PFSK-1 (cell line): Measurements from ENCODE around the gene ROPN1.

Source experiments
- FOXP2 ChIP-seq: optimal IDR thresholded peaks from 2 replicates; pipeline ENCODE3; 2011; ENCODE audit warnings: borderline replicate concordance, control low read depth, inconsistent platforms; ENCODE audit not compliant: insufficient read depth; ENCODE audit errors: extremely low read length, extremely low read depth
- POLR2AphosphoS5 ChIP-seq: IDR thresholded peaks from 2 replicates; pipeline ENCODE4 v1.6.1; 2012; ENCODE audit warnings: low read depth, mild to moderate bottlenecking, control low read depth, low read length, moderate library complexity
- SIN3A ChIP-seq: IDR thresholded peaks from 2 replicates; pipeline ENCODE4 v1.6.1; 2012; ENCODE audit warnings: mild to moderate bottlenecking, low read length, moderate library complexity, borderline replicate concordance; ENCODE audit not compliant: insufficient read depth
- TAF1 ChIP-seq: IDR thresholded peaks from 2 replicates; pipeline ENCODE4 v1.6.1; 2012; ENCODE audit warnings: low read length, control low read depth, borderline replicate concordance; ENCODE audit not compliant: insufficient read depth
- TF ChIP-seq, protein P1 (sequence below), 2 experiments: IDR thresholded peaks; 2 replicates each; pipeline versions ENCODE4 v1.6.1 to v1.8.0; 2011 to 2012; ENCODE audit warnings: low read depth in 2 of 2, low read length in 2 of 2, control low read depth in 1 of 2, inconsistent platforms in 1 of 2, mild to moderate bottlenecking in 1 of 2, moderate library complexity in 1 of 2; ENCODE audit not compliant: insufficient read depth in 1 of 2

The ROPN1 gene

DNA sequence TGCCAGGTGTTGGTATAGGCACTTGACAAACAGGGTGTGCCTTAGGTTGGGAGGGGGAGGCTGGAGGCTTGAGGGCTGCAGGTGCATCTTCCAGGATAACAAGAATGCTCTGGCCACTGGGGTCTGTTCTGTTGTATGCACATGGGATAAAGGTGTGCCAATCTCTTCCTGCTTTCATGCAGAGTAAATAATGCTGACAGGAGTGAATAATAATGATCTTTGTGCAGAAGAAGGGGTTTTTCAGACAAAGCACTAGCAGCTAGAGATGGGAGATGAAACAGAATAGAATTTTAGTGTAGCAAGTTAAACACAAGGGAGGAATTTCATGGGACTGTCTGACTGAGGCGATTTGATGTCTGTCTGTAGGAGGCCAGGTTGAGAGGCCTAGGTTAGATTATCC lies 1.9 kb upstream of the ROPN1 start:
- TF ChIP-seq POLR2AphosphoS5 (no peak), FOXP2 (no peak), SIN3A (no peak), TAF1 (no peak)
- TF ChIP-seq, protein P1, sequence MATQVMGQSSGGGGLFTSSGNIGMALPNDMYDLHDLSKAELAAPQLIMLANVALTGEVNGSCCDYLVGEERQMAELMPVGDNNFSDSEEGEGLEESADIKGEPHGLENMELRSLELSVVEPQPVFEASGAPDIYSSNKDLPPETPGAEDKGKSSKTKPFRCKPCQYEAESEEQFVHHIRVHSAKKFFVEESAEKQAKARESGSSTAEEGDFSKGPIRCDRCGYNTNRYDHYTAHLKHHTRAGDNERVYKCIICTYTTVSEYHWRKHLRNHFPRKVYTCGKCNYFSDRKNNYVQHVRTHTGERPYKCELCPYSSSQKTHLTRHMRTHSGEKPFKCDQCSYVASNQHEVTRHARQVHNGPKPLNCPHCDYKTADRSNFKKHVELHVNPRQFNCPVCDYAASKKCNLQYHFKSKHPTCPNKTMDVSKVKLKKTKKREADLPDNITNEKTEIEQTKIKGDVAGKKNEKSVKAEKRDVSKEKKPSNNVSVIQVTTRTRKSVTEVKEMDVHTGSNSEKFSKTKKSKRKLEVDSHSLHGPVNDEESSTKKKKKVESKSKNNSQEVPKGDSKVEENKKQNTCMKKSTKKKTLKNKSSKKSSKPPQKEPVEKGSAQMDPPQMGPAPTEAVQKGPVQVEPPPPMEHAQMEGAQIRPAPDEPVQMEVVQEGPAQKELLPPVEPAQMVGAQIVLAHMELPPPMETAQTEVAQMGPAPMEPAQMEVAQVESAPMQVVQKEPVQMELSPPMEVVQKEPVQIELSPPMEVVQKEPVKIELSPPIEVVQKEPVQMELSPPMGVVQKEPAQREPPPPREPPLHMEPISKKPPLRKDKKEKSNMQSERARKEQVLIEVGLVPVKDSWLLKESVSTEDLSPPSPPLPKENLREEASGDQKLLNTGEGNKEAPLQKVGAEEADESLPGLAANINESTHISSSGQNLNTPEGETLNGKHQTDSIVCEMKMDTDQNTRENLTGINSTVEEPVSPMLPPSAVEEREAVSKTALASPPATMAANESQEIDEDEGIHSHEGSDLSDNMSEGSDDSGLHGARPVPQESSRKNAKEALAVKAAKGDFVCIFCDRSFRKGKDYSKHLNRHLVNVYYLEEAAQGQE (IDR thresholded peaks at IDR 0.05; ENCODE audit: insufficient read depth in 1 of 2, low read depth in 2 of 2, low read length in 2 of 2), result no peak

DNA sequence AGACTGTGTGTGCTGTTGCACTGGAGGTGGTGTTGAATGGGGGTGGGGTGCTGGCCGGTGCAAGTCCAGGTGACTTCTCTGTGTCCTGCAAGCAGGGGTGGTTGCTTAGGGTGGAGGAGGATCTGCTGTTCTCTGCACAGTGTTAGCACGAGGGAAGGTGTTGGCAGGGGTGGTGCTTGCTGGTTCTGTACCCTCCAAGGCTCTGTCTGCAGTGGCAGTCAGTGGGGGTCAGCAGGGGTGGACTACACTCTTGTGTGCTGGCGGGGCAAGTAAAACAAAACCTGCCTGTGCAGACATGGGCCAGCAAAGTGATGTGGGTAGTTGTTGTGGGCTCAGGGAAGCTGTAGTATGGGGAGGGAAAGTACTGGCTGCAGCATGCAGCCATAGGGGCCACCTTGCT lies 5.5 kb downstream of the ROPN1 start:
- TF ChIP-seq, protein P1 (IDR thresholded peaks at IDR 0.05; ENCODE audit: insufficient read depth in 1 of 2, low read depth in 2 of 2, low read length in 2 of 2), result no peak

DNA sequence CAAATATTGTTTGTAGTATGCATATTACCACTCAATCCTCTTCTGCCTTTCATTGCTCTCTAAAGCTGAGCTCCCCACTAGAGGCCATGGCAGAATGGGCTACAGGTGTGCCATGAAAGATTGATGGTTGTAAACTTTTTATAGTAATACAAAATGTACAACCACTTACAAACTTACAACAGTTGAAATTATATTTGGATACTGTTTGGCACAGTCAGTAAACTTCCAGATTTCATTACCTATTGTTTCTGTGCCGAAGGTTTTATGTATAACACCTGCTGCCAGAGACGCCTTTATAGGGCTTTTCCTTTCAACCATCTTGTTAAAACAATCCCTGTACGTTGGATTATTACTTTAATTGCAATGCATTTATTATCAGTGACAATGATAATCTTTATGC lies 7.0 kb downstream of the ROPN1 start:
- TF ChIP-seq SIN3A, result no peak
- TF ChIP-seq POLR2AphosphoS5, result no peak
- TF ChIP-seq TAF1, result no peak
- TF ChIP-seq, protein P1 (IDR thresholded peaks at IDR 0.05; ENCODE audit: insufficient read depth in 1 of 2, low read depth in 2 of 2, low read length in 2 of 2), result no peak
- no peak for TF ChIP-seq FOXP2

DNA sequence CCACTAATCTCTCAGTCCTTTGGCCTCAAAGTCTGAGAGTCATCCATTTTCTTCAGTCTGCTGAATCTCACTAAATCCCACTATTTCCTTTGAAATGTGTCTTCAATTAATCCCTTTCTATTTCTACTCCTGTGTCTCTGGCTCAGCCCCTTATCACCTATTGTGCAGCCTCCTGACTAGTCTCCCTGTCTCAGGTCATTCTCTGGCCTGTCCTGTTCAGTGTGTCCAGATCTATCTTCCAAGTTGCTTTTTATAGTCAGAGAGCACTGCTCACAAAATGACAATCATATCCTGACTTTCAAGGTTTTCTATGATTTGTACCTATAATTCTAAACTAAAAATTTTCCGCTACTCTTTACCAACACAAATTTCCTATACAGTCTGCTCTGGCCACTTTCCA lies 7.6 kb downstream of the ROPN1 start:
- TF ChIP-seq TAF1 (no peak), POLR2AphosphoS5 (no peak), FOXP2 (no peak), SIN3A (no peak)
- TF ChIP-seq, protein P1 (IDR thresholded peaks at IDR 0.05; ENCODE audit: insufficient read depth in 1 of 2, low read depth in 2 of 2, low read length in 2 of 2), result no peak

DNA sequence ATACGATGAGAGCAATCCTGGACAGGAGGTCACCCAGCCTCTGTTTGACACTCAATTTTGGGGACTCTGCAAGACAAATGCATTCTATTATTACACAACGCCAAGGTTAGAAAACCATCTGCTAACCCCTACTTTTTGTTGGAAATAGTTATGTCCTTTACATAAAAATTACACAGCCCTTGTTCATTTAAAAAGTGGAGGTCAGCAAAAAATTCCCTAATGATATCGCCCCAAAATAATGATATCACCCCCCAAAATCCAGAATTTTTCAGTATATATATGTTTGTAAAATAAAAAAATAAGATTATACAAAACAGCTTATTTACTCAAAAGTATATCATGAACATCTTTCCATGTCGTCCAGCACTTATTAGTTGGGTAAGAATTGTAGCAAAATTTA lies 11.4 kb downstream of the ROPN1 start:
- TF ChIP-seq, protein P1 (IDR thresholded peaks at IDR 0.05; ENCODE audit: insufficient read depth in 1 of 2, low read depth in 2 of 2, low read length in 2 of 2), result no peak
- no peak for TF ChIP-seq TAF1
- TF ChIP-seq SIN3A, result no peak
- no peak for TF ChIP-seq FOXP2
- no peak for TF ChIP-seq POLR2AphosphoS5
